ENCODE measurements around the gene BEGAIN. TPM values are rescaled to one million over a fixed set of nuclear protein-coding genes. Genes with fewer than 3 reads are reported as not detected.
A peak's percentile ranks its signal among the peaks of the same experiment; 100 is the strongest.

Gene BEGAIN
- polyA plus RNA-seq, 1 experiment = 0.16 TPM

DNA sequence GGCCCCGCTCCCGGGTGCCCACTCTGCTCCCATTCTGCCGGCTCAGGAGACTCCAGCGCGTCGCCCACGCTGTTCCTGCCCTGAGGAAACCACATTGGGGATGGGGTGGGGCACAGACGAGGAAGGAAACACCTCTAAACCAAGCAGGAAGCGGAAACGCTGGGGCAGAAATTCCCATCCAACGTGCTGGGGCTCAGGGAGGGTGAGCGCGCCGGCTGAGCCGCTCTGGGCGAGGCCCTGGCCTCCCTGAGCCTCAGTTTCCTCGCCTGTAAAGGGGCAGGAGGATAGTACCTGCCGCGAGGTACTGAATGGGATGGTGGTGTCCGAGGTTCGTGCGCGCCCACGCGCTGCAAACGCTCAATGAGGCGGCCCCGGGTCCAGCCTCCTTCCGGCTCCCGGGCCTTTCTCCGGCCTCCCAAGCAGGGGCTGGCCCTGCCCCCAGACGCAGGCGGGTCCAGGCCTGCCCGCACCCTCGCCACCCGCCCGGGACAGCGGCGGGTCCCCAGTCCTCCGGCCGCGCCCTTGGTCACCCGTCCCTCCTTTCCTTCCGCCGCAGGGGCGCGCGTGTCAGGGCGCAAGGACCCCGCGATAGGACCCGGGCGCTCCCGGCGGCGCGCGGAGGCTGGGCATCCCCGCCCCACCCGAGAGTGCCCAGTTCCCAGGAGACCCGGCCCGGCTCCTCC lies 673 bp downstream of the BEGAIN start:
- POLR2A ChIA-PET = no interaction called here
- CTCF ChIA-PET = no interaction called here
- peak overlapping the region; percentile 49 for H3K4me3 ChIP-seq (ENCODE audit: low read depth, low read length)

DNA sequence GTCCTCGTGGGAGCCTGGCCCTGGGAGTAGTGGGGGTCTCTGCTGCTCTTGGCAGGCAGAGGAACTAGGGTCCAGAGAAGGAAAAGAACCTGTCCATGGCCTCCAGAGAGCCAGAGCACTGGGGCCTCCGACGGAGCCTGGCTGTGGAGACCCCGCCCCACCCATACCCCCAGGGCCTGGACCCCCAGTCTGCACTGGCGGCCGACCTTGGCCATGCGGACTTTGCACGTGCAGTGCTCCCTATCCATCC lies 1.1 kb downstream of the BEGAIN start:
- Histone ChIP-seq H3K27ac (ENCODE audit: low read depth, low read length) (no peak overlapping the region), H3K27me3 (ENCODE audit: control insufficient read depth, insufficient read depth, low read length) (peaks cover 30% of the 10 kb centered on the region), H3K9me3 (ENCODE audit: control insufficient read depth, insufficient read depth, low read length) (no peaks in the 10 kb centered on the region; the same call in 1 of the 2 replicates), H3K4me3 (ENCODE audit: low read depth, low read length) (no peak overlapping the region)
- ChIA-PET CTCF (no interaction called here), POLR2A (no interaction called here)
- TF ChIP-seq, protein P1, sequence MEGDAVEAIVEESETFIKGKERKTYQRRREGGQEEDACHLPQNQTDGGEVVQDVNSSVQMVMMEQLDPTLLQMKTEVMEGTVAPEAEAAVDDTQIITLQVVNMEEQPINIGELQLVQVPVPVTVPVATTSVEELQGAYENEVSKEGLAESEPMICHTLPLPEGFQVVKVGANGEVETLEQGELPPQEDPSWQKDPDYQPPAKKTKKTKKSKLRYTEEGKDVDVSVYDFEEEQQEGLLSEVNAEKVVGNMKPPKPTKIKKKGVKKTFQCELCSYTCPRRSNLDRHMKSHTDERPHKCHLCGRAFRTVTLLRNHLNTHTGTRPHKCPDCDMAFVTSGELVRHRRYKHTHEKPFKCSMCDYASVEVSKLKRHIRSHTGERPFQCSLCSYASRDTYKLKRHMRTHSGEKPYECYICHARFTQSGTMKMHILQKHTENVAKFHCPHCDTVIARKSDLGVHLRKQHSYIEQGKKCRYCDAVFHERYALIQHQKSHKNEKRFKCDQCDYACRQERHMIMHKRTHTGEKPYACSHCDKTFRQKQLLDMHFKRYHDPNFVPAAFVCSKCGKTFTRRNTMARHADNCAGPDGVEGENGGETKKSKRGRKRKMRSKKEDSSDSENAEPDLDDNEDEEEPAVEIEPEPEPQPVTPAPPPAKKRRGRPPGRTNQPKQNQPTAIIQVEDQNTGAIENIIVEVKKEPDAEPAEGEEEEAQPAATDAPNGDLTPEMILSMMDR (IDR thresholded peaks at IDR 0.05; ENCODE audit: low read depth, low read length) = no peak
- DNase-seq (ENCODE audit: low read depth, low spot score) = no peak

More for the DNA sequence above, 673 bp downstream of the BEGAIN start:
- Histone ChIP-seq H3K27me3 (ENCODE audit: control insufficient read depth, insufficient read depth, low read length) (peaks cover 35% of the 10 kb centered on the region), H3K27ac (ENCODE audit: low read depth, low read length) (no peak overlapping the region), H3K9me3 (ENCODE audit: control insufficient read depth, insufficient read depth, low read length) (no peaks in the 10 kb centered on the region; the same call in 1 of the 2 replicates)
- no peak for DNase-seq (ENCODE audit: low read depth, low spot score)
- TF ChIP-seq, protein P1 (IDR thresholded peaks at IDR 0.05; ENCODE audit: low read depth, low read length) = no peak

DNA sequence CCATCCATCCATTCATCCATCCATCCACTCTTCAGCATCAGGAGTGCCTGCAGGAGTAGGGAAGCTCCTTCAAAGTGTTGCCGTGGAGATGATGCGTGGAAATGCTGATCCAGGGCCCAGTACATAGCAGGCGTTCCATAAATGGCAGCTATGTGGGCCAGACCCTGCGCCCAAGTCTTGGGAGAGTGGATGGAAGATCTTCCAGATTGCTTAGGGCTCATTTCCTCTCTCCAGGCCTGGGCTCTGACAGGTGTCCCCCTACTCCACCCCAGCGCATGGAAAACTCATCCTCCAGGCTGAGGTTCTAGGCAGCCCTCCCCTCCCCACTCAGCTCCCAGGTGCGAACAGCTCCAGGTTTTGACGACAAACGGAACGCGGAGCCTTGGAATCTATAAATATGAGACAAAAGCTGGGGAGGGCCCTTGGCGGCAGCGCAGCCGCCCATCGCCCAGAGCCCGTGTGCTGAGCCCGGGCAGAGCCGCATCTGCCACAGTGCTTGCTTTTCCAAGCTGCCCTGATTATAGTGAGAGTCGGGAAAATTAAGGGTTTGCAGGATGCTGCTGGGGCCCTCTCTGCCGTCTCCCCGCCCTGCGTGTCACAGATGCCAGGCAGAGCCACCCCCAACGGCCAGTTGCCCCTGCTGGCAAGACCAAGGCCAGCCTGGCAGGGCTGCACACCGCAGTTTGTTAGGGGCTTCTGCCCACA lies 1.6 kb downstream of the BEGAIN start:
- POLR2A ChIA-PET = no interaction called here
- CTCF ChIA-PET = no interaction called here
- DNase-seq (ENCODE audit: low read depth, low spot score) = no peak
- H3K4me3 ChIP-seq (ENCODE audit: low read depth, low read length) = no peak overlapping the region
- TF ChIP-seq, protein P1 (IDR thresholded peaks at IDR 0.05; ENCODE audit: low read depth, low read length) = no peak
- peaks cover 30% of the 10 kb centered on the region for H3K27me3 ChIP-seq (ENCODE audit: control insufficient read depth, insufficient read depth, low read length)
- H3K27ac ChIP-seq (ENCODE audit: low read depth, low read length) = no peak overlapping the region
- H3K9me3 ChIP-seq (ENCODE audit: control insufficient read depth, insufficient read depth, low read length) = no peaks in the 10 kb centered on the region; the same call in 1 of the 2 replicates

DNA sequence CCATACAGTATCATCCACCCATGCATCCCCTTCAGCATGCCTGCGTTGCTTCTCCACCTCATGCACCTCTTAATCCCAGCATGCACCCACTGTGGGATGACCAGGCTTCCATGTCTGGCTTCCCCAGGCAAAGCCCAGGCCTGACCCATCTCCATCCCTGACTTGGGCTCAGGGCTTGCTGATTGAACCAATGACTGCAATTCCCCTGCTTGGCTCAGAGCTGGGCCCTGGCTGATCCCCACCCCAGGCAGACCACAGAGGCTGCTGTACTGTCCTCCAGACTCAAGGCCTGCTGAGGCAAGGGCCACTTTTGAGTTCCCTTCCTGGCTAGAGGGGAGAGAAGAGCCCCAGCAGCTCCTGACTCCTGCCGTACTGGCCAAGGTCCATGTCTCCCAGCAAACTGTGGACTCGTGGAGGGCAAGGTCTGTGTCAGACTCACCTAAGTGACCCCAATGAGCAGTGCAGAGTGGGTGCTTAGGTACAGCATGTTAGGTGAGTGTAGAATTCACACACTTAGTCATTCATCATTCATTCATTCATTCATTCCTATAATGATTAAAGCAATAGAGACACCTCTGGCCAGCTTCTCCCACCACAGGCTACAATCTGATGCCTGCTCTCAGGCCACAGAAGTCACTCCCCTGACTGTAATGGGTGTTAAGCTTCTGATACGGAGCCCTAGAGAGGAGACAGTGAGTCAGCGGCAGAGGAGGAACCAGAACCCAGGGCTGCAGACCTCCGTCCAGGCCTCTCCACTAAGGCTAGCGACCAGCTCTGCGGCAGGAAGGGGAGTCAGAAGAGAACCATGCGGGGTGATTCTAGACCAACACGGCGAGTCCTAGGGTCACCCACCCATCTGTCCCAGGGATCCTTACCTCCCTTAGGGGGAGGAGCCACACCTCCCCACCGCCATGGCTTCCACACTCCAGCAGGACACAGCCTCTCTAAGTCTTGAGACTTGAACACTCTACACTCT lies 2.9 kb downstream of the BEGAIN start:
- H3K4me3 ChIP-seq (ENCODE audit: low read depth, low read length) = no peak overlapping the region
- DNase-seq (ENCODE audit: low read depth, low spot score) = no peak
- no peaks in the 10 kb centered on the region; the same call in 1 of the 2 replicates for H3K9me3 ChIP-seq (ENCODE audit: control insufficient read depth, insufficient read depth, low read length)
- ChIA-PET POLR2A (no interaction called here), CTCF (no interaction called here)
- H3K27me3 ChIP-seq (ENCODE audit: control insufficient read depth, insufficient read depth, low read length) = peaks cover 25% of the 10 kb centered on the region
- TF ChIP-seq, protein P1 (IDR thresholded peaks at IDR 0.05; ENCODE audit: low read depth, low read length) = no peak
- H3K27ac ChIP-seq (ENCODE audit: low read depth, low read length) = no peak overlapping the region
